Endothelial cell of umbilical vein (primary cell): ENCODE measurements around the gene DAAM1.

Experiments
- EZH2 ChIP-seq: IDR thresholded peaks from 2 replicates; pipeline ENCODE4 v1.6.1; 2012; ENCODE audit warnings: borderline replicate concordance, low read depth, mild to moderate bottlenecking, moderate library complexity, low read length, inconsistent platforms; ENCODE audit not compliant: severe bottlenecking
- JUN ChIP-seq: IDR thresholded peaks from 2 replicates; pipeline ENCODE4 v1.6.1; 2011; ENCODE audit warnings: borderline replicate concordance, low read depth; ENCODE audit not compliant: insufficient read length, insufficient read depth
- MYC ChIP-seq: IDR thresholded peaks from one replicate; pipeline ENCODE4 v1.6.1; 2011; ENCODE audit warnings: mild to moderate bottlenecking, low read depth, low read length
- POLR2A ChIP-seq: IDR thresholded peaks from 2 replicates; pipeline ENCODE4 v1.6.1; 2012; ENCODE audit warnings: low read depth, mild to moderate bottlenecking, control low read depth, low read length
- TF ChIP-seq, protein P1 (sequence below), 2 donors: IDR thresholded peaks; 1 replicate in 1 of 2; 2 replicates in 1 of 2; pipeline ENCODE4 v1.5.1; 2011; ENCODE audit warnings: low read length in 2 of 2, mild to moderate bottlenecking in 2 of 2, moderate library complexity in 2 of 2, control low read depth in 1 of 2, inconsistent platforms in 1 of 2, low read depth in 1 of 2; ENCODE audit not compliant: insufficient read depth in 1 of 2; ENCODE audit errors: extremely low read depth in 1 of 2
- TF ChIP-seq, protein P2 (sequence below): IDR thresholded peaks from 2 replicates; pipeline ENCODE4 v1.6.1; 2011; ENCODE audit not compliant: insufficient read depth, insufficient read length

DNA sequence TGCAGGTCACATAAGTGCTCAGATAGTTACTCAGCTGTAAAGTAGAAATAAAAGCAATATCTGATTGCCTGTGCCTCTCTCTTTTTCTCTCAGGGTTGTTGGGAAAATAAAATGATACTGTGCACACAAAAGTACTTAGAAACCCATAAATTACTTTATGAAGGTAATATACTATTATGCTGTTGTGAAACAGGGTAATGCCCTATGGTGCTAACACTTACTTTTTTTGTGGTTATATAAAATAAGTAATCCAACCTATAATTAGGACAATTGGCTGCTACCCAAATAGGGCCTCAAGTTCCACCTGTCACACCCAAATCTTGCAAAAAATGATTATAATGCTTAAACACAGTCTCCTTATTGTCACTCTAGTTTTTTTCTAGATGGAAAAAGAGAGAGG lies 50.6 kb downstream of the DAAM1 start:
- TF ChIP-seq MYC = no peak
- TF ChIP-seq, protein P1, sequence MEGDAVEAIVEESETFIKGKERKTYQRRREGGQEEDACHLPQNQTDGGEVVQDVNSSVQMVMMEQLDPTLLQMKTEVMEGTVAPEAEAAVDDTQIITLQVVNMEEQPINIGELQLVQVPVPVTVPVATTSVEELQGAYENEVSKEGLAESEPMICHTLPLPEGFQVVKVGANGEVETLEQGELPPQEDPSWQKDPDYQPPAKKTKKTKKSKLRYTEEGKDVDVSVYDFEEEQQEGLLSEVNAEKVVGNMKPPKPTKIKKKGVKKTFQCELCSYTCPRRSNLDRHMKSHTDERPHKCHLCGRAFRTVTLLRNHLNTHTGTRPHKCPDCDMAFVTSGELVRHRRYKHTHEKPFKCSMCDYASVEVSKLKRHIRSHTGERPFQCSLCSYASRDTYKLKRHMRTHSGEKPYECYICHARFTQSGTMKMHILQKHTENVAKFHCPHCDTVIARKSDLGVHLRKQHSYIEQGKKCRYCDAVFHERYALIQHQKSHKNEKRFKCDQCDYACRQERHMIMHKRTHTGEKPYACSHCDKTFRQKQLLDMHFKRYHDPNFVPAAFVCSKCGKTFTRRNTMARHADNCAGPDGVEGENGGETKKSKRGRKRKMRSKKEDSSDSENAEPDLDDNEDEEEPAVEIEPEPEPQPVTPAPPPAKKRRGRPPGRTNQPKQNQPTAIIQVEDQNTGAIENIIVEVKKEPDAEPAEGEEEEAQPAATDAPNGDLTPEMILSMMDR (IDR thresholded peaks at IDR 0.05; ENCODE audit: extremely low read depth in 1 of 2, insufficient read depth in 1 of 2, low read depth in 1 of 2, low read length in 2 of 2) = no peak
- TF ChIP-seq, protein P2, sequence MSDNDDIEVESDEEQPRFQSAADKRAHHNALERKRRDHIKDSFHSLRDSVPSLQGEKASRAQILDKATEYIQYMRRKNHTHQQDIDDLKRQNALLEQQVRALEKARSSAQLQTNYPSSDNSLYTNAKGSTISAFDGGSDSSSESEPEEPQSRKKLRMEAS = no peak
- no peak for TF ChIP-seq EZH2
- no peak for TF ChIP-seq POLR2A
- no peak for TF ChIP-seq JUN
